Liver (tissue), 9 donors: ENCODE measurements around the gene TIE1. TPM values are rescaled to one million over a fixed set of nuclear protein-coding genes. Genes with fewer than 3 reads are reported as not detected.

Experiments used
- DNase-seq: peaks from one replicate; pipeline ENCODE4 v3.0.0-alpha.2; 2017; ENCODE audit warnings: low spot score
- H3K27ac ChIP-seq, 2 donors: one replicate each; pipeline ENCODE4 v1.7.0; 2013; ENCODE audit warnings: inconsistent platforms in 2 of 2, low read length in 2 of 2, control low read depth in 1 of 2, low read depth in 1 of 2, mild to moderate bottlenecking in 1 of 2
- H3K27me3 ChIP-seq, 4 donors: one replicate each; pipeline versions ENCODE4 v1.6.1 to v1.7.0; 2013; ENCODE audit warnings: low read length in 3 of 4, inconsistent platforms in 1 of 4, mild to moderate bottlenecking in 1 of 4, moderate library complexity in 1 of 4; ENCODE audit not compliant: control insufficient read depth in 4 of 4, insufficient read depth in 4 of 4
- H3K36me3 ChIP-seq, 4 donors: one replicate each; pipeline versions ENCODE4 v1.6.1 to v1.7.0; 2013; ENCODE audit warnings: low read length in 3 of 4, mild to moderate bottlenecking in 3 of 4, low read depth in 1 of 4, moderate library complexity in 1 of 4; ENCODE audit not compliant: control insufficient read depth in 4 of 4, insufficient read depth in 3 of 4
- H3K4me1 ChIP-seq, 4 donors: one replicate each; pipeline versions ENCODE4 v1.6.1 to v1.7.0; 2013; ENCODE audit warnings: low read length in 3 of 4, mild to moderate bottlenecking in 3 of 4, moderate library complexity in 1 of 4; ENCODE audit not compliant: control insufficient read depth in 4 of 4, insufficient read depth in 4 of 4
- H3K4me3 ChIP-seq, 3 donors: one replicate each; pipeline versions ENCODE4 v1.6.1 to v1.7.0; 2013; ENCODE audit warnings: low read length in 3 of 3, control low read depth in 1 of 3, low read depth in 1 of 3, mild to moderate bottlenecking in 1 of 3
- H3K9ac ChIP-seq, 2 donors: one replicate each; pipeline ENCODE4 v1.7.0; 2013; ENCODE audit warnings: low read length in 2 of 2, mild to moderate bottlenecking in 2 of 2, moderate library complexity in 2 of 2, control low read depth in 1 of 2, low read depth in 1 of 2
- H3K9me3 ChIP-seq, 4 donors: one replicate each; pipeline versions ENCODE4 v1.6.1 to v1.7.0; 2013; ENCODE audit warnings: low read length in 3 of 4; ENCODE audit not compliant: control insufficient read depth in 4 of 4
- EGR1 ChIP-seq, 2 donors: IDR thresholded peaks; 2 replicates each; pipeline ENCODE4 v1.6.1; 2016 to 2018; ENCODE audit warnings: antibody characterized with exemption in 2 of 2, low read depth in 2 of 2
- FOXA1 ChIP-seq: IDR thresholded peaks from 2 replicates; pipeline ENCODE4 v1.6.1; 2016; ENCODE audit warnings: antibody characterized with exemption
- FOXA2 ChIP-seq: IDR thresholded peaks from 2 replicates; pipeline ENCODE4 v1.6.1; 2016; ENCODE audit warnings: antibody characterized with exemption
- GABPA ChIP-seq, 2 donors: IDR thresholded peaks in 1 of 2; conservative IDR thresholded peaks in 1 of 2; 2 replicates each; pipeline ENCODE4 v1.6.1; 2016; ENCODE audit warnings: antibody characterized with exemption in 2 of 2, mild to moderate bottlenecking in 1 of 2, moderate library complexity in 1 of 2
- HNF4A ChIP-seq, 2 donors: conservative IDR thresholded peaks; 2 replicates each; pipeline ENCODE4 v1.6.1; 2016; ENCODE audit warnings: antibody characterized with exemption in 2 of 2, mild to moderate bottlenecking in 2 of 2
- HNF4G ChIP-seq: IDR thresholded peaks from 2 replicates; pipeline ENCODE4 v1.6.1; 2016; ENCODE audit warnings: antibody characterized with exemption
- JUND ChIP-seq, 2 donors: IDR thresholded peaks; 2 replicates each; pipeline ENCODE4 v1.6.1; 2016; ENCODE audit warnings: antibody characterized with exemption in 2 of 2
- NR2F2 ChIP-seq: IDR thresholded peaks from 2 replicates; pipeline ENCODE4 v1.6.1; 2016; ENCODE audit warnings: antibody characterized with exemption
- RAD21 ChIP-seq, 2 donors: IDR thresholded peaks; 2 replicates each; pipeline ENCODE4 v1.6.1; 2016; ENCODE audit warnings: antibody characterized with exemption in 2 of 2, mild to moderate bottlenecking in 2 of 2
- RXRA ChIP-seq, 2 donors: IDR thresholded peaks; 2 replicates each; pipeline ENCODE4 v1.6.1; 2017 to 2018; ENCODE audit warnings: antibody characterized with exemption in 2 of 2, mild to moderate bottlenecking in 1 of 2
- SP1 ChIP-seq: IDR thresholded peaks from 2 replicates; pipeline ENCODE4 v1.6.1; 2018; ENCODE audit warnings: antibody characterized with exemption, mild to moderate bottlenecking
- TAF1 ChIP-seq: conservative IDR thresholded peaks from 2 replicates; pipeline ENCODE4 v1.6.1; 2016; ENCODE audit warnings: antibody characterized with exemption, mild to moderate bottlenecking
- YY1 ChIP-seq: IDR thresholded peaks from 2 replicates; pipeline ENCODE4 v1.6.1; 2016; ENCODE audit warnings: antibody characterized with exemption, mild to moderate bottlenecking
- WGBS: extraction: QIAGEN DNeasy Blood & Tissue Kit; methylation state at CpG from one replicate; pipeline ENCODE4 v1.1.7; 2013; 5-methylcytosine and 5-hydroxymethylcytosine counted together
- polyA plus RNA-seq, 2 donors: library from polyadenylated mRNA; stranded (reverse) in 1 of 2; unstranded in 1 of 2; fragments of 200-250 nt in 1 of 2; fragments of >200 nt in 1 of 2; fragmentation: Nextera tagmentation in 1 of 2; extraction: Ambion mirVana in 1 of 2; gene quantifications; one replicate each; pipeline versions ENCODE4 v1.2.1 to v1.2.3, GENCODE V29; 2013 to 2015
- total RNA-seq, 2 donors: library from RNA; depleted of rRNA; stranded (reverse); fragments of >200 nt; gene quantifications; one replicate each; pipeline ENCODE4 v1.2.3, GENCODE V29; 2014
- TF ChIP-seq, protein P1 (sequence below): fragments of 150-350 bp; IDR thresholded peaks from 2 replicates; pipeline ENCODE4 v1.5.1; 2017; ENCODE audit warnings: improper control_type of control experiment, low read depth, low read length; ENCODE audit not compliant: missing input control
- TF ChIP-seq, protein P2 (sequence below): IDR thresholded peaks from 2 replicates; pipeline ENCODE4 v1.6.1; 2016; ENCODE audit warnings: antibody characterized with exemption
- TF ChIP-seq, protein P3 (sequence below): IDR thresholded peaks from 2 replicates; pipeline ENCODE4 v1.6.1; 2016; ENCODE audit warnings: antibody characterized with exemption
- TF ChIP-seq, protein P4 (sequence below): IDR thresholded peaks from 2 replicates; pipeline ENCODE4 v1.6.1; 2016; ENCODE audit warnings: antibody characterized with exemption, mild to moderate bottlenecking
- TF ChIP-seq, protein P5 (sequence below): IDR thresholded peaks from 2 replicates; pipeline ENCODE4 v1.6.1; 2016; ENCODE audit warnings: antibody characterized with exemption
- donor health status: healthy.
- donor health status: healthy.
- donor health status: healthy.
- donor health status: healthy.
- donor health status: healthy.

Gene TIE1
- total and polyA plus RNA-seq, 4 donors = 3.6 to 17.6 (median 8.9) TPM

DNA sequence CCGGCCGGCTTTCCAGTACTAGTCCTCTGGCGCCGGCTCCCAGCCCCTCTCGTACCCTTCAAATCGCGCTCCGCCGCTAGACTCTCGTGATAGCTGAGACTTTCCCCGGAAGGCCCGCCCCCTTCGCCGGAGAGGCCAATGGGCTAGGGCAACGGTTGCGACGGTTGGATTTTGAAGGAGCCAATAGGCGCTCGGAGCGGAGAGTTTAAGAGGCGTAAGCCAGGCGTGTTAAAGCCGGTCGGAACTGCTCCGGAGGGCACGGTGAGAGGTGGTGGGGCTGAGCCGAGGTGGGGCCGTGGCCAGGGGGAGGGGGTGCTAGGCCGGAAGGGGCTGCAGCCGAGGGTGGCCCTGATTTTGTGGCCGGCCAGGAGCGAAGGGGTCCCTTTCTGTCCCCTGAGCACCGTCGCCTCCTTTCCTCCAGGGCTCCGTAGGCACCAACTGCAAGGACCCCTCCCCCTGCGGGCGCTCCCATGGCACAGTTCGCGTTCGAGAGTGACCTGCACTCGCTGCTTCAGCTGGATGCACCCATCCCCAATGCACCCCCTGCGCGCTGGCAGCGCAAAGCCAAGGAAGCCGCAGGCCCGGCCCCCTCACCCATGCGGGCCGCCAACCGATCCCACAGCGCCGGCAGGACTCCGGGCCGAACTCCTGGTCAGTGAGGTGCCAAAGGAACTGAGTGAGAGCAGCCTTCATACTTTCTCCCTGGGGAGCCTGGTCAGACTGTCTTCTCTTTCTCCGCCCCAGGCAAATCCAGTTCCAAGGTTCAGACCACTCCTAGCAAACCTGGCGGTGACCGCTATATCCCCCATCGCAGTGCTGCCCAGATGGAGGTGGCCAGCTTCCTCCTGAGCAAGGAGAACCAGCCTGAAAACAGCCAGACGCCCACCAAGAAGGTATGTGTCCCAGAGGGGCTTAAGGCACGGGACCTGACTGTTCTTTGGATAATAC, 58.2 kb downstream of the TIE1 start, which contains the start of gene CDC20 (continued):
- TF ChIP-seq, protein P1, sequence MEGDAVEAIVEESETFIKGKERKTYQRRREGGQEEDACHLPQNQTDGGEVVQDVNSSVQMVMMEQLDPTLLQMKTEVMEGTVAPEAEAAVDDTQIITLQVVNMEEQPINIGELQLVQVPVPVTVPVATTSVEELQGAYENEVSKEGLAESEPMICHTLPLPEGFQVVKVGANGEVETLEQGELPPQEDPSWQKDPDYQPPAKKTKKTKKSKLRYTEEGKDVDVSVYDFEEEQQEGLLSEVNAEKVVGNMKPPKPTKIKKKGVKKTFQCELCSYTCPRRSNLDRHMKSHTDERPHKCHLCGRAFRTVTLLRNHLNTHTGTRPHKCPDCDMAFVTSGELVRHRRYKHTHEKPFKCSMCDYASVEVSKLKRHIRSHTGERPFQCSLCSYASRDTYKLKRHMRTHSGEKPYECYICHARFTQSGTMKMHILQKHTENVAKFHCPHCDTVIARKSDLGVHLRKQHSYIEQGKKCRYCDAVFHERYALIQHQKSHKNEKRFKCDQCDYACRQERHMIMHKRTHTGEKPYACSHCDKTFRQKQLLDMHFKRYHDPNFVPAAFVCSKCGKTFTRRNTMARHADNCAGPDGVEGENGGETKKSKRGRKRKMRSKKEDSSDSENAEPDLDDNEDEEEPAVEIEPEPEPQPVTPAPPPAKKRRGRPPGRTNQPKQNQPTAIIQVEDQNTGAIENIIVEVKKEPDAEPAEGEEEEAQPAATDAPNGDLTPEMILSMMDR = no peak
- TF ChIP-seq, protein P2, sequence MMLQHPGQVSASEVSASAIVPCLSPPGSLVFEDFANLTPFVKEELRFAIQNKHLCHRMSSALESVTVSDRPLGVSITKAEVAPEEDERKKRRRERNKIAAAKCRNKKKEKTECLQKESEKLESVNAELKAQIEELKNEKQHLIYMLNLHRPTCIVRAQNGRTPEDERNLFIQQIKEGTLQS = no peak
- TF ChIP-seq FOXA2 (no peak), HNF4G (no peak), SP1 (peak; percentile 69), RXRA (IDR thresholded peaks at IDR 0.05) (no peak), GABPA (IDR thresholded peaks at IDR 0.05 in 1 of 2, conservative IDR thresholded peaks at IDR 0.05 in 1 of 2) (peak; percentile 40 to 88), HNF4A (conservative IDR thresholded peaks at IDR 0.05) (peak in 1 of 2 donors; percentile 9), JUND (IDR thresholded peaks at IDR 0.05) (no peak), RAD21 (IDR thresholded peaks at IDR 0.05) (peak in 1 of 2 donors; percentile 35), TAF1 (no peak), FOXA1 (no peak), NR2F2 (no peak)
- TF ChIP-seq, protein P3, sequence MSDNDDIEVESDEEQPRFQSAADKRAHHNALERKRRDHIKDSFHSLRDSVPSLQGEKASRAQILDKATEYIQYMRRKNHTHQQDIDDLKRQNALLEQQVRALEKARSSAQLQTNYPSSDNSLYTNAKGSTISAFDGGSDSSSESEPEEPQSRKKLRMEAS = no peak

DNA sequence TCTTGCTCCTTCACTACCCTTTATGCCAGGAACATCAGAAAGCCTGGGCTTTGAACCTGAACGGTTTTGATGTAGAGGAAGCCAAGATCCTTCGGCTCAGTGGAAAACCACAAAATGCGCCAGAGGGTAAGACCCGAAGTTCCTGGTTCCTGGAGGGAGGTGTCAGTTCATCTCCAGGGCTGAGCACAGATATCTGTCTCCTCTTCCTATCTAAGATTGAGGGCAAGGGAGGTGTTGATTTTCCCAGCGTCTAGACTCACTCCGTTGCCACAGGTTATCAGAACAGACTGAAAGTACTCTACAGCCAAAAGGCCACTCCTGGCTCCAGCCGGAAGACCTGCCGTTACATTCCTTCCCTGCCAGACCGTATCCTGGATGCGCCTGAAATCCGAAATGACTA, 58.9 kb downstream of the TIE1 start:
- TF ChIP-seq TAF1 (no peak), EGR1 (IDR thresholded peaks at IDR 0.05; ENCODE audit: low read depth in 2 of 2) (no peak), HNF4G (no peak)
- TF ChIP-seq, protein P3 = no peak
- TF ChIP-seq, protein P2 = no peak
- Histone ChIP-seq H3K9ac (no peak overlapping the region), H3K27me3 (no peaks in the 10 kb centered on the region), H3K4me1 (peaks cover 6 to 14% (median 12%) of the 10 kb centered on the region in 4 donors), H3K27ac (no peak overlapping the region), H3K4me3 (no peak overlapping the region), H3K9me3 (no peaks in the 10 kb centered on the region), H3K36me3 (peaks cover 2 to 33% (median 18%) of the 10 kb centered on the region in 4 donors)
- WGBS = 58% methylated on average over 11 of the region's 11 CpGs
- DNase-seq = no peak

DNA sequence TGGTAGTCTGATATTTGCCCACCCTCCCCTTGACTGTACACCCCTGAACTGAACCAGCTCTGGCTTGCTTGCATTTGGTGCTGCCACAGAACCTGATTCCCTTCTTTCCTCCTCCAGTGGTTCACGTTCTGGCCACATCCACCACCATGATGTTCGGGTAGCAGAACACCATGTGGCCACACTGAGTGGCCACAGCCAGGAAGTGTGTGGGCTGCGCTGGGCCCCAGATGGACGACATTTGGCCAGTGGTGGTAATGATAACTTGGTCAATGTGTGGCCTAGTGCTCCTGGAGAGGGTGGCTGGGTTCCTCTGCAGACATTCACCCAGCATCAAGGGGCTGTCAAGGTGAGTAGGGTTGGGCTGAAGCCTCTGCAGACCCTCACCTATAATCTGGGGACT, 59.8 kb downstream of the TIE1 start:
- Histone ChIP-seq H3K9ac (no peak overlapping the region), H3K4me3 (no peak overlapping the region), H3K4me1 (peaks cover 6 to 14% (median 12%) of the 10 kb centered on the region in 4 donors), H3K36me3 (peaks cover 2 to 36% (median 21%) of the 10 kb centered on the region in 4 donors), H3K9me3 (no peaks in the 10 kb centered on the region), H3K27me3 (no peaks in the 10 kb centered on the region), H3K27ac (no peak overlapping the region)
- DNase-seq = no peak
- WGBS = 86% methylated on average over 4 of the region's 4 CpGs
- TF ChIP-seq RXRA (IDR thresholded peaks at IDR 0.05) (no peak), FOXA1 (no peak), TAF1 (no peak), JUND (IDR thresholded peaks at IDR 0.05) (no peak), SP1 (no peak), RAD21 (IDR thresholded peaks at IDR 0.05) (no peak), HNF4A (conservative IDR thresholded peaks at IDR 0.05) (no peak), FOXA2 (no peak), NR2F2 (no peak), YY1 (no peak), EGR1 (IDR thresholded peaks at IDR 0.05; ENCODE audit: low read depth in 2 of 2) (no peak)
- TF ChIP-seq, protein P4, sequence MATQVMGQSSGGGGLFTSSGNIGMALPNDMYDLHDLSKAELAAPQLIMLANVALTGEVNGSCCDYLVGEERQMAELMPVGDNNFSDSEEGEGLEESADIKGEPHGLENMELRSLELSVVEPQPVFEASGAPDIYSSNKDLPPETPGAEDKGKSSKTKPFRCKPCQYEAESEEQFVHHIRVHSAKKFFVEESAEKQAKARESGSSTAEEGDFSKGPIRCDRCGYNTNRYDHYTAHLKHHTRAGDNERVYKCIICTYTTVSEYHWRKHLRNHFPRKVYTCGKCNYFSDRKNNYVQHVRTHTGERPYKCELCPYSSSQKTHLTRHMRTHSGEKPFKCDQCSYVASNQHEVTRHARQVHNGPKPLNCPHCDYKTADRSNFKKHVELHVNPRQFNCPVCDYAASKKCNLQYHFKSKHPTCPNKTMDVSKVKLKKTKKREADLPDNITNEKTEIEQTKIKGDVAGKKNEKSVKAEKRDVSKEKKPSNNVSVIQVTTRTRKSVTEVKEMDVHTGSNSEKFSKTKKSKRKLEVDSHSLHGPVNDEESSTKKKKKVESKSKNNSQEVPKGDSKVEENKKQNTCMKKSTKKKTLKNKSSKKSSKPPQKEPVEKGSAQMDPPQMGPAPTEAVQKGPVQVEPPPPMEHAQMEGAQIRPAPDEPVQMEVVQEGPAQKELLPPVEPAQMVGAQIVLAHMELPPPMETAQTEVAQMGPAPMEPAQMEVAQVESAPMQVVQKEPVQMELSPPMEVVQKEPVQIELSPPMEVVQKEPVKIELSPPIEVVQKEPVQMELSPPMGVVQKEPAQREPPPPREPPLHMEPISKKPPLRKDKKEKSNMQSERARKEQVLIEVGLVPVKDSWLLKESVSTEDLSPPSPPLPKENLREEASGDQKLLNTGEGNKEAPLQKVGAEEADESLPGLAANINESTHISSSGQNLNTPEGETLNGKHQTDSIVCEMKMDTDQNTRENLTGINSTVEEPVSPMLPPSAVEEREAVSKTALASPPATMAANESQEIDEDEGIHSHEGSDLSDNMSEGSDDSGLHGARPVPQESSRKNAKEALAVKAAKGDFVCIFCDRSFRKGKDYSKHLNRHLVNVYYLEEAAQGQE = no peak
- TF ChIP-seq, protein P5, sequence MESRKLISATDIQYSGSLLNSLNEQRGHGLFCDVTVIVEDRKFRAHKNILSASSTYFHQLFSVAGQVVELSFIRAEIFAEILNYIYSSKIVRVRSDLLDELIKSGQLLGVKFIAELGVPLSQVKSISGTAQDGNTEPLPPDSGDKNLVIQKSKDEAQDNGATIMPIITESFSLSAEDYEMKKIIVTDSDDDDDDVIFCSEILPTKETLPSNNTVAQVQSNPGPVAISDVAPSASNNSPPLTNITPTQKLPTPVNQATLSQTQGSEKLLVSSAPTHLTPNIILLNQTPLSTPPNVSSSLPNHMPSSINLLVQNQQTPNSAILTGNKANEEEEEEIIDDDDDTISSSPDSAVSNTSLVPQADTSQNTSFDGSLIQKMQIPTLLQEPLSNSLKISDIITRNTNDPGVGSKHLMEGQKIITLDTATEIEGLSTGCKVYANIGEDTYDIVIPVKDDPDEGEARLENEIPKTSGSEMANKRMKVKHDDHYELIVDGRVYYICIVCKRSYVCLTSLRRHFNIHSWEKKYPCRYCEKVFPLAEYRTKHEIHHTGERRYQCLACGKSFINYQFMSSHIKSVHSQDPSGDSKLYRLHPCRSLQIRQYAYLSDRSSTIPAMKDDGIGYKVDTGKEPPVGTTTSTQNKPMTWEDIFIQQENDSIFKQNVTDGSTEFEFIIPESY = no peak
- TF ChIP-seq, protein P3 = no peak
